ENCODE results near the gene MYRIP. TPM values are rescaled to one million over a fixed set of nuclear protein-coding genes. Genes with fewer than 3 reads are reported as not detected.

The MYRIP gene
- total RNA-seq, 6 donors from 2014 or later: 0.55 to 4.3 (median 2.1) TPM; not detected in 1

- Histone ChIP-seq H3K4me3 (no peak overlapping the region), H3K36me3 (no peaks in the 10 kb centered on the region), H3K27ac (no peak overlapping the region), H3K4me1 (no peaks in the 10 kb centered on the region), H3K27me3 (no peaks in the 10 kb centered on the region), H3K9me3 (no peaks in the 10 kb centered on the region)
- ATAC-seq (ENCODE audit: low FRiP score in 2 of 2) (no peak), DNase-seq (no peak)
- WGBS, 2 donors: 90% methylated on average over 8 to 9 of the region's 9 CpGs
- TF ChIP-seq POLR2AphosphoS5 (IDR thresholded peaks at IDR 0.05): no peak
- no peak for TF ChIP-seq EP300 (IDR thresholded peaks at IDR 0.05)
- TF ChIP-seq POLR2A (IDR thresholded peaks at IDR 0.05): no peak
- TF ChIP-seq, protein P1, sequence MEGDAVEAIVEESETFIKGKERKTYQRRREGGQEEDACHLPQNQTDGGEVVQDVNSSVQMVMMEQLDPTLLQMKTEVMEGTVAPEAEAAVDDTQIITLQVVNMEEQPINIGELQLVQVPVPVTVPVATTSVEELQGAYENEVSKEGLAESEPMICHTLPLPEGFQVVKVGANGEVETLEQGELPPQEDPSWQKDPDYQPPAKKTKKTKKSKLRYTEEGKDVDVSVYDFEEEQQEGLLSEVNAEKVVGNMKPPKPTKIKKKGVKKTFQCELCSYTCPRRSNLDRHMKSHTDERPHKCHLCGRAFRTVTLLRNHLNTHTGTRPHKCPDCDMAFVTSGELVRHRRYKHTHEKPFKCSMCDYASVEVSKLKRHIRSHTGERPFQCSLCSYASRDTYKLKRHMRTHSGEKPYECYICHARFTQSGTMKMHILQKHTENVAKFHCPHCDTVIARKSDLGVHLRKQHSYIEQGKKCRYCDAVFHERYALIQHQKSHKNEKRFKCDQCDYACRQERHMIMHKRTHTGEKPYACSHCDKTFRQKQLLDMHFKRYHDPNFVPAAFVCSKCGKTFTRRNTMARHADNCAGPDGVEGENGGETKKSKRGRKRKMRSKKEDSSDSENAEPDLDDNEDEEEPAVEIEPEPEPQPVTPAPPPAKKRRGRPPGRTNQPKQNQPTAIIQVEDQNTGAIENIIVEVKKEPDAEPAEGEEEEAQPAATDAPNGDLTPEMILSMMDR (IDR thresholded peaks at IDR 0.05): no peak
Observed at GRCh38 chr3:40196966-40197365, 387.6 kb downstream of the MYRIP start.

DNA sequence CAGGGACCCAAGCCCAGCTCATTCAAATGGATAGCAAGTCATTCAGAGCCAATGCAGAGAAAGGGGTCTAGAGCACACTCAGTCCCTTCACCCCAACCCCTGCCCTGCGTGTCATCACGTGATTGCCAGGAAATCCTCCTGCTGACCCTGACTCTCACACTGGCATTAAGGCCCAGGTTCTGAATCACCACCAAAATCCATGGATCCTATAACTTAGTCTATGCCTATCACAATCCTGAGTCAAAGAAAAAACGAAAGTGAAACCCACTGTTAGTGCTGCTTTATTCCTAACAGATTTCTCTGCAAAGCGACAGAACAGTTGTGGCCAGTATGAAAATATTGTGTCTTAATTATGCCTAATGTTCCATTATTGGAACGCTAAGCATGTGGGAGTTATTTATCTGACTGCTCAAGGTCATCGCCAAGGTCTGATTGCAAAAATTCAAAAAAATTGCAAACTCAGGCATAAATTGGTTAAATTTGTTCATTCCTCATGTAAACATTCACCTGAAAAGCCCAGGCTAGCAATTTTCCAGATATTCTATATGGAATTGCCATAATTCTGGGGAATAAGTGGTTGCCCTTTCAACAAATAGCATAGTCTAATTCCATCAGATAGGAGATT is 391.4 kb downstream of the MYRIP start:
- no peak overlapping the region for H3K4me3 ChIP-seq
- no peaks in the 10 kb centered on the region for H3K36me3 ChIP-seq
- no peaks in the 10 kb centered on the region for H3K27me3 ChIP-seq
- WGBS, 2 donors: 79 to 84% methylated on average over 6 of the region's 6 CpGs
- no peaks in the 10 kb centered on the region for H3K9me3 ChIP-seq
- DNase-seq (no peak), ATAC-seq (ENCODE audit: low FRiP score in 2 of 2) (no peak)
- H3K27ac ChIP-seq: no peak overlapping the region
- TF ChIP-seq POLR2AphosphoS5 (IDR thresholded peaks at IDR 0.05): no peak
- TF ChIP-seq, protein P1 (IDR thresholded peaks at IDR 0.05): no peak
- no peak for TF ChIP-seq EP300 (IDR thresholded peaks at IDR 0.05)
- no peak for TF ChIP-seq POLR2A (IDR thresholded peaks at IDR 0.05)
- H3K4me1 ChIP-seq: no peaks in the 10 kb centered on the region

- 45 to 66% methylated on average over 3 of the region's 3 CpGs for WGBS, 2 donors
- Histone ChIP-seq H3K27ac (no peak overlapping the region), H3K27me3 (no peaks in the 10 kb centered on the region), H3K9me3 (no peaks in the 10 kb centered on the region), H3K36me3 (no peaks in the 10 kb centered on the region), H3K4me3 (no peak overlapping the region), H3K4me1 (no peaks in the 10 kb centered on the region)
- ATAC-seq (ENCODE audit: low FRiP score in 2 of 2) (no peak), DNase-seq (no peak)
- TF ChIP-seq POLR2A (IDR thresholded peaks at IDR 0.05) (no peak), EP300 (IDR thresholded peaks at IDR 0.05) (no peak), POLR2AphosphoS5 (IDR thresholded peaks at IDR 0.05) (no peak)
- TF ChIP-seq, protein P1 (IDR thresholded peaks at IDR 0.05): no peak
Observed at GRCh38 chr3:40201770-40202169, 392.4 kb downstream of the MYRIP start.

- ATAC-seq (ENCODE audit: low FRiP score in 2 of 2) (no peak), DNase-seq (no peak)
- Histone ChIP-seq H3K36me3 (no peaks in the 10 kb centered on the region), H3K4me3 (no peak overlapping the region), H3K27me3 (no peaks in the 10 kb centered on the region), H3K4me1 (no peaks in the 10 kb centered on the region), H3K27ac (no peak overlapping the region), H3K9me3 (no peaks in the 10 kb centered on the region)
- no peak for TF ChIP-seq EP300 (IDR thresholded peaks at IDR 0.05)
- TF ChIP-seq POLR2AphosphoS5 (IDR thresholded peaks at IDR 0.05): no peak
- 85 to 90% methylated on average over 2 of the region's 2 CpGs for WGBS, 2 donors
Observed at GRCh38 chr3:40206522-40206921, 397.1 kb downstream of the MYRIP start.

- no peaks in the 10 kb centered on the region for H3K27me3 ChIP-seq
- H3K4me3 ChIP-seq: no peak overlapping the region
- no peak overlapping the region for H3K27ac ChIP-seq
- H3K4me1 ChIP-seq: no peaks in the 10 kb centered on the region
- DNase-seq (no peak), ATAC-seq (ENCODE audit: low FRiP score in 2 of 2) (no peak)
- H3K36me3 ChIP-seq: no peaks in the 10 kb centered on the region
- H3K9me3 ChIP-seq: no peaks in the 10 kb centered on the region
- TF ChIP-seq EP300 (IDR thresholded peaks at IDR 0.05): no peak
Observed at GRCh38 chr3:40207796-40208195, 398.4 kb downstream of the MYRIP start.

- no peak for DNase-seq
- Histone ChIP-seq H3K4me3 (no peak overlapping the region), H3K4me1 (no peaks in the 10 kb centered on the region), H3K27me3 (no peaks in the 10 kb centered on the region), H3K36me3 (no peaks in the 10 kb centered on the region), H3K9me3 (no peaks in the 10 kb centered on the region), H3K27ac (no peak overlapping the region)
- no peak for TF ChIP-seq POLR2AphosphoS5 (IDR thresholded peaks at IDR 0.05)
- TF ChIP-seq EP300 (IDR thresholded peaks at IDR 0.05): no peak
- TF ChIP-seq POLR2A (IDR thresholded peaks at IDR 0.05): no peak
- TF ChIP-seq, protein P1 (IDR thresholded peaks at IDR 0.05): no peak
- no peak for ATAC-seq (ENCODE audit: low FRiP score in 2 of 2)
- WGBS, 2 donors: 92 to 95% methylated on average over 2 of the region's 2 CpGs
Observed at GRCh38 chr3:40208251-40208650, 398.8 kb downstream of the MYRIP start.
